ENCODE measurements around the gene AIG1.

The AIG1 gene

DNA sequence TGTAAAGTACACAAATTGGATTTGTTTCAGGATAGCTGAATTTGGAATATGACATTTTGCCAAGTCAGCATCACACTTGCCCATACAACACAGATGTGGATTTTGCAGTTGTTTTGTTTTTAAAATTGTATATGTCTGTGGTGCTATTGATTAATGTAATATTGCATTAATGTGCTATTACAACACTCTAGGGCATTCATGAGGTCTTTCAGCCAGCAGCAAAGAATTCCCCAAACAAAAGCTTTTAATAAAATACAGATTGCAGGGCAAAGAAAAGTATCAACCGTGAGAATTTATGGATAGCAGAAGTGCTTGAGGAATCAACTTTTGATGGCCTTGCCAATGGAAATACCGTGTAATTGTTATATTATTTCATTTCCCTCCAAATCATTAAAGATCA is 144.9 kb downstream of the AIG1 start:
- Mint-ChIP-seq H3K4me1 (no peaks in the 10 kb centered on the region), H3K36me3 (ENCODE audit: low read depth) (peaks cover 43% of the 10 kb centered on the region), H3K4me3 (no peak overlapping the region), H3K27ac (no peak overlapping the region), H3K27me3 (ENCODE audit: low read depth, poor library complexity) (no peaks in the 10 kb centered on the region), H3K9me3 (peaks cover 16% of the 10 kb centered on the region)
- no peak for DNase-seq
- TF ChIP-seq, protein P1, sequence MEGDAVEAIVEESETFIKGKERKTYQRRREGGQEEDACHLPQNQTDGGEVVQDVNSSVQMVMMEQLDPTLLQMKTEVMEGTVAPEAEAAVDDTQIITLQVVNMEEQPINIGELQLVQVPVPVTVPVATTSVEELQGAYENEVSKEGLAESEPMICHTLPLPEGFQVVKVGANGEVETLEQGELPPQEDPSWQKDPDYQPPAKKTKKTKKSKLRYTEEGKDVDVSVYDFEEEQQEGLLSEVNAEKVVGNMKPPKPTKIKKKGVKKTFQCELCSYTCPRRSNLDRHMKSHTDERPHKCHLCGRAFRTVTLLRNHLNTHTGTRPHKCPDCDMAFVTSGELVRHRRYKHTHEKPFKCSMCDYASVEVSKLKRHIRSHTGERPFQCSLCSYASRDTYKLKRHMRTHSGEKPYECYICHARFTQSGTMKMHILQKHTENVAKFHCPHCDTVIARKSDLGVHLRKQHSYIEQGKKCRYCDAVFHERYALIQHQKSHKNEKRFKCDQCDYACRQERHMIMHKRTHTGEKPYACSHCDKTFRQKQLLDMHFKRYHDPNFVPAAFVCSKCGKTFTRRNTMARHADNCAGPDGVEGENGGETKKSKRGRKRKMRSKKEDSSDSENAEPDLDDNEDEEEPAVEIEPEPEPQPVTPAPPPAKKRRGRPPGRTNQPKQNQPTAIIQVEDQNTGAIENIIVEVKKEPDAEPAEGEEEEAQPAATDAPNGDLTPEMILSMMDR (IDR thresholded peaks at IDR 0.05): no peak

- H3K27me3 Mint-ChIP-seq (ENCODE audit: low read depth, poor library complexity): no peaks in the 10 kb centered on the region
- DNase-seq: no peak
- H3K4me3 Mint-ChIP-seq: no peak overlapping the region
- no peak overlapping the region for H3K27ac Mint-ChIP-seq
- TF ChIP-seq, protein P1 (IDR thresholded peaks at IDR 0.05): no peak
- H3K9me3 Mint-ChIP-seq: peaks cover 16% of the 10 kb centered on the region
- no peaks in the 10 kb centered on the region for H3K4me1 Mint-ChIP-seq
- H3K36me3 Mint-ChIP-seq (ENCODE audit: low read depth): peaks cover 39% of the 10 kb centered on the region
These were observed 145.3 kb downstream of the AIG1 start for GRCh38 chr6:143205991-143206390.

DNA sequence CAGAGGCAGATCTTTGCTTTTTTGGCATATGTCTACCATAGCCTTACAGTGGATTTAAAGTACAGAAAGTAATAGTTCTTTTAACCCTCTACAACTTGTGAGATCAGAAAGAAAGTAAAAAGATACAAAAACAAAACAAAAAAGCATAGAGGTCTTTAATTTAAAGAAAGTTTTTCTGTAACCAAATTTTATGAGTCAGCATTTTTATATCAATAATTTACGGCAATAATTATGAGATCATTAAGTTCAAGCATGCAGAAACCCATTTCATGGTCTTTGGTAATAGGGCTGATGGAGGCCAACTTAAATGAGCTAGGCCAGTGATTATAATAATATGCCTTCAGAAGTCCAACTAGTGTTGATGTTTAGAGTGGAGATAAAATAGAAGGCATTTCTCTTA is 145.9 kb downstream of the AIG1 start:
- H3K27ac Mint-ChIP-seq: no peak overlapping the region
- no peak for DNase-seq
- H3K4me1 Mint-ChIP-seq: no peaks in the 10 kb centered on the region
- peaks cover 16% of the 10 kb centered on the region for H3K9me3 Mint-ChIP-seq
- H3K27me3 Mint-ChIP-seq (ENCODE audit: low read depth, poor library complexity): no peaks in the 10 kb centered on the region
- H3K4me3 Mint-ChIP-seq: no peak overlapping the region
- TF ChIP-seq, protein P1 (IDR thresholded peaks at IDR 0.05): no peak
- peaks cover 39% of the 10 kb centered on the region for H3K36me3 Mint-ChIP-seq (ENCODE audit: low read depth)

DNA sequence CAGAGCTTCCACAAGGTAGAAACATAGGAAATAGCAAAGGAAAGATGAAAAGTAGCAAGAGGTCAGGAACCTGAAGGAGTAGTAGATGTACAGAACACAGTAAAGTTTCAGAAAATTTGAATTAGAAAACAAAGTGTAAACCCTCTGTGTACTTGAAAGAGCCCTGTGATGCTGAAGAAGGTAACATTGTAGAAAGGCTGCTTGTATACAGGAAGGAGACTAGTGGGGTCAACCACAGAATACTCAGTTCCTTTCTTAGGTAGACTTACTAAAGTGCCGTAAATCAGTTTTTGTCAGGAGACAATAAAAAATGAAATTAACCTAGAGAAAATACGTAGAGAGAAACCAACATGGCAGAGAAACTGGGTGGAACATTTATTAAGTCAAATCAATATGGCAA is 149.7 kb downstream of the AIG1 start:
- H3K27me3 Mint-ChIP-seq (ENCODE audit: low read depth, poor library complexity): no peaks in the 10 kb centered on the region
- peaks cover 18% of the 10 kb centered on the region for H3K36me3 Mint-ChIP-seq (ENCODE audit: low read depth)
- DNase-seq: no peak
- no peak overlapping the region for H3K4me3 Mint-ChIP-seq
- no peaks in the 10 kb centered on the region for H3K4me1 Mint-ChIP-seq
- TF ChIP-seq, protein P1 (IDR thresholded peaks at IDR 0.05): no peak
- H3K27ac Mint-ChIP-seq: no peak overlapping the region
- peaks cover 9% of the 10 kb centered on the region for H3K9me3 Mint-ChIP-seq

DNA sequence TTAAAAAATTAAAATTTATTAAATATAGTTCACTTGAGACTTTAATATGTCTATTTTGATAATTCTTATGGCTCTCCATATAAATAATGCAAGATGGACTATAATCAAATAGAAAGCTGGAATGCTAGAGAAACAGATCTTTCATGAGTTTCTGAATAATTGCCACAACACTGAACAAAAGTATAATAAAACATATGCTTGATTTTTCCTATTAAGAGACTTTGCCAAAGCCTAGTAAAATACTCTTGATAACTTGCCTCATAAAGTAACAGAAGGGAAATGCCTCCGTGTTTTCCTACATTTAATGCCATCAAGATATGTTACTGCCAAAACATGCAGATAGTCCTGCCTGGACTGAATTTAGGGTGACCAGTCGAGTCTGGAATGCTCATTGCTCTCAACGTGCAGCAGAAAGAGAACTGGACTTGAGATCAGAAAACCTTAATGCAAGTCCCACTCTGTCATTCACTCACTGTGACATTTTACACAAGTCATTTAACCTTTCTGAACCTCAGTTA is 153.2 kb downstream of the AIG1 start:
- Mint-ChIP-seq H3K4me1 (no peaks in the 10 kb centered on the region), H3K27me3 (ENCODE audit: low read depth, poor library complexity) (no peaks in the 10 kb centered on the region), H3K27ac (no peak overlapping the region), H3K4me3 (no peak overlapping the region), H3K9me3 (peaks cover 9% of the 10 kb centered on the region), H3K36me3 (ENCODE audit: low read depth) (peaks cover 22% of the 10 kb centered on the region)
- TF ChIP-seq, protein P1 (IDR thresholded peaks at IDR 0.05): no peak
- DNase-seq: no peak

GRCh38 chr6:143215363-143215762 is 154.7 kb downstream of the AIG1 start:
- no peaks in the 10 kb centered on the region for H3K27me3 Mint-ChIP-seq (ENCODE audit: low read depth, poor library complexity)
- no peak for DNase-seq
- H3K4me3 Mint-ChIP-seq: no peak overlapping the region
- no peak overlapping the region for H3K27ac Mint-ChIP-seq
- H3K9me3 Mint-ChIP-seq: peaks cover 1% of the 10 kb centered on the region
- H3K36me3 Mint-ChIP-seq (ENCODE audit: low read depth): peaks cover 26% of the 10 kb centered on the region
- TF ChIP-seq, protein P1 (IDR thresholded peaks at IDR 0.05): no peak
- H3K4me1 Mint-ChIP-seq: peaks cover 9% of the 10 kb centered on the region

All from nephron progenitor cell (in vitro differentiated cells).